RWPE1 (cell line): Measurements from ENCODE around the gene LYSMD3.

Source experiments
- CTCF ChIA-PET: fragments of 350-600 bp; sonication (Branson Sonifier 250); formaldehyde crosslinking; extraction: SDS; loops from one replicate; lab custom pipeline; 2021; lab: Yijun Ruan, JAX
- POLR2A ChIA-PET: fragments of 400-600 bp; formaldehyde crosslinking; extraction: SDS; loops from one replicate; lab custom pipeline; 2020; ENCODE audit warnings: antibody characterized with exemption; ENCODE audit not compliant: low non-redundant PET; lab: Yijun Ruan, JAX
- DNase-seq: peaks from one replicate; pipeline ENCODE4 v3.0.0; 2012; ENCODE audit warnings: low spot score
- H3K27ac ChIP-seq: fragments of 450-650 bp; 2 replicates; pipeline ENCODE4 v1.5.1; 2017
- TF ChIP-seq, protein P1 (sequence below): fragments of 450-650 bp; conservative IDR thresholded peaks from 2 replicates; pipeline ENCODE4 v1.5.1; 2017; ENCODE audit warnings: low read depth, mild to moderate bottlenecking

The LYSMD3 gene

DNA sequence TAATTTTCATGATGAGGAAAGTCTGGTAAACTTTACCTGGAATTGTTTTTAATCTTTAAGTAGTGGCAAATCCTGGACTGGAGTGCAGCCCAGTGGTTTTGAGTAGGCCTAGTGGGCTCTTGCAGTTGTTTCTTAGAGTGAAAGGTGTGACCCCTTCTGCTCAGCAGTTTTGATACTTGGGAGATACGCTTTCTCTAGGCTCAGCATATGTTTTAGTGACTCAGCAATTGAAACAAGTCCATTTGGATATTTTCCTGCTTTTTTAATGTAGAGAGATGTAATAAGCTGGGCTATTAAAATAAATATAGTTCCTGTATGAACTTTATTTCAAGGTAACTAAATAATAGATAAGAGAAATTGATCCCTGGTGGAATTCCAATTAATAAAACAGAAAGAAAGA, 48.7 kb downstream of the LYSMD3 start:
- DNase-seq: no peak
- POLR2A ChIA-PET: no interaction called here
- no peak overlapping the region for H3K27ac ChIP-seq
- CTCF ChIA-PET: no interaction called here
- TF ChIP-seq, protein P1, sequence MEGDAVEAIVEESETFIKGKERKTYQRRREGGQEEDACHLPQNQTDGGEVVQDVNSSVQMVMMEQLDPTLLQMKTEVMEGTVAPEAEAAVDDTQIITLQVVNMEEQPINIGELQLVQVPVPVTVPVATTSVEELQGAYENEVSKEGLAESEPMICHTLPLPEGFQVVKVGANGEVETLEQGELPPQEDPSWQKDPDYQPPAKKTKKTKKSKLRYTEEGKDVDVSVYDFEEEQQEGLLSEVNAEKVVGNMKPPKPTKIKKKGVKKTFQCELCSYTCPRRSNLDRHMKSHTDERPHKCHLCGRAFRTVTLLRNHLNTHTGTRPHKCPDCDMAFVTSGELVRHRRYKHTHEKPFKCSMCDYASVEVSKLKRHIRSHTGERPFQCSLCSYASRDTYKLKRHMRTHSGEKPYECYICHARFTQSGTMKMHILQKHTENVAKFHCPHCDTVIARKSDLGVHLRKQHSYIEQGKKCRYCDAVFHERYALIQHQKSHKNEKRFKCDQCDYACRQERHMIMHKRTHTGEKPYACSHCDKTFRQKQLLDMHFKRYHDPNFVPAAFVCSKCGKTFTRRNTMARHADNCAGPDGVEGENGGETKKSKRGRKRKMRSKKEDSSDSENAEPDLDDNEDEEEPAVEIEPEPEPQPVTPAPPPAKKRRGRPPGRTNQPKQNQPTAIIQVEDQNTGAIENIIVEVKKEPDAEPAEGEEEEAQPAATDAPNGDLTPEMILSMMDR: no peak

DNA sequence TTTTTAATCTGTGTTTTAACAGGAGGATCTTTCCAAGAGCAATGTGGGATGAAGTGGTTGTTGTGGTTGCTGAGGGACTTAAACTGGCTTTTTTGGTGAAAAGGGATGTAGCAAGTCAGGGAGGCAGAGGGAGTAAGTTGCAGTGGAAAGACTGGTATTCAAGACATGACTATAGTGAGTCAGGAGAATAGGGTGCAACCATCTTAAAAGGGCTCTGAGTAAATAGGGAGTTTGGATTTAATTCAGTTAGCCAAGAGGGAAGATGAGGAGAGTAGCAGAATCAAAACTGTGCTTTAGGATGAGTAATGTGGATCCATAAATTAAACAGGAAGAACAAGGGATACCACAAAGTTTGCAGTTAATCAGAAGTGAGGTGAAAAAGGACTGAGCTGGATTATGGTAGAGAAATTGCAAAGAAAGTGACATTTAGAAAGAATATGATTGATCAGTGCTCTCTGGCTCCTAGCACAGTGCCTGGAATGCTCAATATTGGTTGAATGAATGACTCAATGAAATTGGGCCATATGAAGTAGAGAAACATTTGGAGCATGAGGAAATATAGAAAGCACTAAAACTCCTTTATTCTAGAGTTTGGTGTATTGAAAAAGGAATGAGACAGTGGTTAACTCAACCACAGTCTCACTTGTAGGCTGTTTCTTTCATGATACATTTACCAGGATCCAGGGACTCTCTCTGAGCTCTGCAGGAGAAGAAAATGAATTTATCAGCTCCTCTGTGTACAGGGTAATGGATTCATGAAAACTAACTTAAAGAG, 49.6 kb downstream of the LYSMD3 start:
- no peak overlapping the region for H3K27ac ChIP-seq
- ChIA-PET CTCF (no interaction called here), POLR2A (no interaction called here)
- no peak for DNase-seq
- TF ChIP-seq, protein P1: no peak

DNA sequence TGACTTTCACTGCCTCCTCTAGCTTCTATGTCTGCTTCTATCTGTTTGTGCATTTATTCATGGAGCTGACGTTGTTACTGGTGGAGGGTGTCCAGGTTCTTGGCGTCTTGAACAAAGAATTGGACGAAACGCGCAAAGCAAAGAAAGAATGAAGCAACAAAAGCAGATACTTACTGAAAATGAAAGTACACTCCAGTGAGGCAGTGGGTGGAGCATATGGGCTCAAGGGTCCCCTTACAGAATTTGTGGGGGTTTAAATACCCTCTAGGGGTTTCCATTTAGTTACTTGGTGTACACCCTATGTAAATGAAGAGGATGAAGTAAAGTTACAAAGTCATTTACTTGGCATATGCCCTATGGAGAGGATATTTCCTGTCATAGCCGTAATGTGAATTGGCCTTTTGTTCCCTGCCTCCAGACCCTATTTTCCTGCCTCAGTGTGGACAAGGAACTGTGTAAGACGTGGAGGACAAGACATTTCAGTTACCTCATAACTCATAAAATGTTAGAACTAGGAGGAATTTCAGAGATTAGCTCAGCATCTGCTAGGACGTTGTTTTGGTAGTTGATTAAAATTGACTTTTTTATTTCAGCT, 51.7 kb downstream of the LYSMD3 start:
- no peak overlapping the region for H3K27ac ChIP-seq
- ChIA-PET POLR2A (no interaction called here), CTCF (no interaction called here)
- DNase-seq: no peak
- TF ChIP-seq, protein P1: no peak

DNA sequence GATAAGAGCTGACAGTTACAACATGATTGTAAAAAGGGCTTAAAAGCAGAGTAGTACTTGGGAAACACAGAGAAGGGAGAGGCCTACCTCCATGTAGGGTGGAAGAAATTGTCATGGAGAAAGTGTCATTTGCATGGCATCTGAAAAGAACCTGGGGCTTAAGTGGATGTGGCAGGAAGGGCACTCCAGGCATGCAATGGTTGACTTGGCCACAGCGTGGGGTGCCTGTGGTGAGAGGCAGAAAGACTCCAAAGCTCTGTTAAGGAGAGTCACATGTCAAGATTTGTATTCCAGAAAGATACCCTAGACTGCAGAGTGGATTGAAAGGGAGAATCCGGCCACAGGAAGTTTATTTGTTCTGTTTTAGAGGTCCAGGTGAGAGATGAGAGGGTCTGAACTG, 52.3 kb downstream of the LYSMD3 start:
- no peak for DNase-seq
- TF ChIP-seq, protein P1: no peak
- CTCF ChIA-PET: interaction anchor here (0.6 kb wide), 1 partner anchor 53 kb away, joined by 4 read pairs; no protein-coding TSS in a partner anchor
- H3K27ac ChIP-seq: no peak overlapping the region
- POLR2A ChIA-PET: no interaction called here

DNA sequence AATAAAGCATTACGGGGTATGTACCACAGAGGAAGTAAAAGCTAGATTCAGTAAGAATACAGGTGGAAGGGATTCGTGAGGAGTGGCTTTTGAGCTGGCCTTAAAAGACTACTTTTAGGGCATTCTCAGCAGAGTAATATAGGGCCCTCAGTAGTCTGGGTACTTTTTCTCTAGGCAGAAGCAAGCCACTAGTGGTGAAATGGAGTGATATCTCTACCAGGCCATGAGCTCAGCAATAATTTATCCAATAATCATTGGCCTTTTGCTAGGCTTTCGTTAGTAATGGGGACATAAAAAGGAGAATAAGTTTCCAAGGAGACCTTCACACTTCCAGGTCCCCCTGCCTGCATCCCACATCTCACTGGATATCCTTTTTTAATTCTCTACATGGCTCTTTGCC, 53.0 kb downstream of the LYSMD3 start:
- no peak for DNase-seq
- ChIA-PET CTCF (interaction anchor here (0.5 kb wide), 1 partner anchor 34 kb away, joined by 3 read pairs; no protein-coding TSS in a partner anchor), POLR2A (no interaction called here)
- TF ChIP-seq, protein P1: no peak
- no peak overlapping the region for H3K27ac ChIP-seq

DNA sequence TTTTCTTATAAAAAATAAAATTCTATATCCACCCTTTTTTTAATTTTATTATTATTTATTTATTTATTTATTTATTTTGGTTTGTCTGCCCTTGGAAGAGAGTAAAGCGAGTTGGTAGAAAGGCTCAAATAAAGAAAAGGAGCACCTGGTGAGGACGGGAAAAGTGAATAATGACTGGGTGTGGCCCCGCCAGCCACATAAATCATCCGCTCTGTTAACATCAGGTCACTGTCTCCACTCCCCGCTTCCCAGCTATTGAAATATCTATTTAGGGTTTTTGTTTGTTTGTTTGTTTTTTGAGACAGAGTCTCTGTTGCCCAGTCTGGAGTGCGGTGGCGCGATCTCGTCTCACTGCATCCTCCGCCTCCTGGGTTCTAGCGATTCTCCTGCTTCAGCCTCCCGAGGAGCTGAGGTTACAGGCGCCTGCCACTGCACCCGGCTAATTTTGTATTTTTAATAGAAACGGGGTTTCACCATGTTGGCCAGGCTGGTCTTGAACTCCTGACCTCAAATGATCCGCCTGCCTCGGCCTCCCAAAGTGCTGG, 53.9 kb downstream of the LYSMD3 start:
- ChIA-PET CTCF (interaction anchor here (0.6 kb wide), 1 partner anchor 28 kb away, joined by 3 read pairs; no protein-coding TSS in a partner anchor), POLR2A (no interaction called here)
- H3K27ac ChIP-seq: no peak overlapping the region
- TF ChIP-seq, protein P1: no peak
- peak; percentile 48 for DNase-seq
